Measurements from ENCODE around the gene PTPN4. TPM values are rescaled to one million over a fixed set of nuclear protein-coding genes. Genes with fewer than 3 reads are reported as not detected.

PTPN4 gene
- total and polyA plus RNA-seq, 2 of the 13 experiments (the other 11 are each of a cell fraction or from before 2014, with no cell fraction given) = 20.3 to 34.6 TPM

DNA sequence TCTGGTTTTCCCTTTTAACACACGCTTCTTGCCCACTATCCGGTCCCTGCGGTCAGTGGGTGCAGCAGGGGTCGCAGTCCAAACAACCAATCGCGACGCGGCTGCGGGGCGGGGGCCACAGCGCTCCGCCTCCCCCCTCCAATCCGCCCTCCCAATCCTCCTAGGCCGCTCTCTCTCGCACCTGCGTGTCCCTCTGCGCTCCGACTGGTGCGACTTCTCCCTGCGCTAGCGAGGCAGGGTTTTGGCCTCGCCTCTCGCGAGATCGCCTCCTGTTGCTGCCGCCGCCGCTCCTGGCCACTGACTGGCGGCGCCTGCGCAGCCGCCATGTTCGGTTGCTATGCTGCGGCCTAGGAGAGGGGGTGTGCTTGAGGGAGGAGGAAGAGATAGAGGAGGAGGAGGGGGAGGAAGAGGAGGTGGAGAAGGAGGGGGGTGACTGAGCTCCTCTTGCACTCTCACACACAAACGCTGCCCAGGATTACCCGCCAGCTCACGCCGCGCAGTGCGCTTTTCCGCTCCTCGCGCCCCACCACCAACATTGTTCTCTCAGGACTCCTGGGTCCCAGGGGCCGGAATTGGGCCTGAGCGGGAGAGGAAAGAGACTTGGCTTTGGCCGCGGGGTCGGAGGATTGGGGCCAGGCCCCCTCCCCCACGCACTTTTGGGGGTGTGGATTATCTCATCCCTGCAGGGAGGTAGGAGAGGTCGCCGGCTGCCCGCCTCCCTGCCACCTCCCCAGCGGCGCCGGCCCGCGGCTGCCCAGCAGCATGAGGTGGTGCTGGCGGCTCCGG, at the start of gene PTPN4 (continued):
- TF ChIP-seq SOX6 (IDR thresholded peaks at IDR 0.05) (no peak), SOX6 (CRISPR knock-in tag; IDR thresholded peaks at IDR 0.05) (peak; percentile 86), GFI1 (CRISPR knock-in tag; IDR thresholded peaks at IDR 0.05; ENCODE audit: borderline replicate concordance) (peak; percentile 84; the same call in 1 of the 2 replicates), TBP (CRISPR knock-in tag; IDR thresholded peaks at IDR 0.05) (no peak), ZNF335 (CRISPR knock-in tag; IDR thresholded peaks at IDR 0.05) (peak; percentile 71; the same call in 1 of the 2 replicates), ERF (CRISPR knock-in tag; IDR thresholded peaks at IDR 0.05) (peak; percentile 94), HNRNPH1 (optimal IDR thresholded peaks at IDR 0.05; ENCODE audit: low read depth, low read length) (no peak), ZNF660 (CRISPR knock-in tag; IDR thresholded peaks at IDR 0.05; ENCODE audit: borderline replicate concordance, low read depth) (no peak), ZBTB3 (CRISPR knock-in tag; IDR thresholded peaks at IDR 0.05; ENCODE audit: borderline replicate concordance, low read depth) (0 out of 2 replicates have a peak, but pooled peaks have one; percentile 46), ZNF883 (CRISPR knock-in tag; IDR thresholded peaks at IDR 0.05; ENCODE audit: not compliant biosample characterization) (peak; percentile 78), FOXK1 (CRISPR knock-in tag; IDR thresholded peaks at IDR 0.05; ENCODE audit: borderline replicate concordance, low read depth) (peak; percentile 73; the same call in 1 of the 2 replicates), ZNF782 (CRISPR knock-in tag; IDR thresholded peaks at IDR 0.05; ENCODE audit: borderline replicate concordance) (no peak; the same call in none of the 2 replicates), ATM (IDR thresholded peaks at IDR 0.05; ENCODE audit: borderline replicate concordance) (no peak), ZKSCAN1 (IDR thresholded peaks at IDR 0.05; ENCODE audit: low read length) (peak; percentile 64), PHF5A (CRISPR knock-in tag; IDR thresholded peaks at IDR 0.05; ENCODE audit: low read depth, unreplicated experiment) (peak; percentile 93), ZBTB42 (CRISPR knock-in tag; IDR thresholded peaks at IDR 0.05) (no peak), NFKB2 (CRISPR knock-in tag; IDR thresholded peaks at IDR 0.05; ENCODE audit: borderline replicate concordance) (peak; percentile 88; the same call in 1 of the 2 replicates)
- TF ChIP-seq, protein P1, sequence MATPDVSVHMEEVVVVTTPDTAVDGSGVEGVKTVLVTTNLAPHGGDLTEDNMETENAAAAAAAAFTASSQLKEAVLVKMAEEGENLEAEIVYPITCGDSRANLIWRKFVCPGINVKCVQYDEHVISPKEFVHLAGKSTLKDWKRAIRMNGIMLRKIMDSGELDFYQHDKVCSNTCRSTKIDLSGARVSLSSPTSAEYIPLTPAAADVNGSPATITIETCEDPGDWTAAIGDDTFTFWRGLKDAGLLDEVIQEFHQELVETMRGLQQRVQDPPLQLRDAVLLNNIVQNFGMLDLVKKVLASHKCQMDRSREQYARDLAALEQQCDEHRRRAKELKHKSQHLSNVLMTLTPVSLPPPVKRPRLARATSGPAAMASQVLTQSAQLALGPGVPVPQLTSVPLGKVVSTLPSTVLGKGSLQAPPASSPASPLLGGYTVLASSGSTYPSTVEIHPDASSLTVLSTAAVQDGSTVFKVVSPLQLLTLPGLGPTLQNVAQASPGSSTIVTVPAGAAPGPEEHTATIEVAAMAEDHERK (CRISPR knock-in tag; IDR thresholded peaks at IDR 0.05; ENCODE audit: low read depth) = peak; percentile 56
- TF ChIP-seq, protein P2, sequence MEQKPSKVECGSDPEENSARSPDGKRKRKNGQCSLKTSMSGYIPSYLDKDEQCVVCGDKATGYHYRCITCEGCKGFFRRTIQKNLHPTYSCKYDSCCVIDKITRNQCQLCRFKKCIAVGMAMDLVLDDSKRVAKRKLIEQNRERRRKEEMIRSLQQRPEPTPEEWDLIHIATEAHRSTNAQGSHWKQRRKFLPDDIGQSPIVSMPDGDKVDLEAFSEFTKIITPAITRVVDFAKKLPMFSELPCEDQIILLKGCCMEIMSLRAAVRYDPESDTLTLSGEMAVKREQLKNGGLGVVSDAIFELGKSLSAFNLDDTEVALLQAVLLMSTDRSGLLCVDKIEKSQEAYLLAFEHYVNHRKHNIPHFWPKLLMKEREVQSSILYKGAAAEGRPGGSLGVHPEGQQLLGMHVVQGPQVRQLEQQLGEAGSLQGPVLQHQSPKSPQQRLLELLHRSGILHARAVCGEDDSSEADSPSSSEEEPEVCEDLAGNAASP (CRISPR knock-in tag; IDR thresholded peaks at IDR 0.05; ENCODE audit: borderline replicate concordance) = peak; percentile 66
- TF ChIP-seq, protein P3, sequence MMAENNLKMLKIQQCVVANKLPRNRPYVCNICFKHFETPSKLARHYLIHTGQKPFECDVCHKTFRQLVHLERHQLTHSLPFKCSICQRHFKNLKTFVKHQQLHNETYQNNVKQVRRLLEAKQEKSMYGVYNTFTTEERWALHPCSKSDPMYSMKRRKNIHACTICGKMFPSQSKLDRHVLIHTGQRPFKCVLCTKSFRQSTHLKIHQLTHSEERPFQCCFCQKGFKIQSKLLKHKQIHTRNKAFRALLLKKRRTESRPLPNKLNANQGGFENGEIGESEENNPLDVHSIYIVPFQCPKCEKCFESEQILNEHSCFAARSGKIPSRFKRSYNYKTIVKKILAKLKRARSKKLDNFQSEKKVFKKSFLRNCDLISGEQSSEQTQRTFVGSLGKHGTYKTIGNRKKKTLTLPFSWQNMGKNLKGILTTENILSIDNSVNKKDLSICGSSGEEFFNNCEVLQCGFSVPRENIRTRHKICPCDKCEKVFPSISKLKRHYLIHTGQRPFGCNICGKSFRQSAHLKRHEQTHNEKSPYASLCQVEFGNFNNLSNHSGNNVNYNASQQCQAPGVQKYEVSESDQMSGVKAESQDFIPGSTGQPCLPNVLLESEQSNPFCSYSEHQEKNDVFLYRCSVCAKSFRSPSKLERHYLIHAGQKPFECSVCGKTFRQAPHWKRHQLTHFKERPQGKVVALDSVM (CRISPR knock-in tag; IDR thresholded peaks at IDR 0.05) = peak; percentile 28; the same call in 1 of the 2 replicates
- TF ChIP-seq, protein P4, sequence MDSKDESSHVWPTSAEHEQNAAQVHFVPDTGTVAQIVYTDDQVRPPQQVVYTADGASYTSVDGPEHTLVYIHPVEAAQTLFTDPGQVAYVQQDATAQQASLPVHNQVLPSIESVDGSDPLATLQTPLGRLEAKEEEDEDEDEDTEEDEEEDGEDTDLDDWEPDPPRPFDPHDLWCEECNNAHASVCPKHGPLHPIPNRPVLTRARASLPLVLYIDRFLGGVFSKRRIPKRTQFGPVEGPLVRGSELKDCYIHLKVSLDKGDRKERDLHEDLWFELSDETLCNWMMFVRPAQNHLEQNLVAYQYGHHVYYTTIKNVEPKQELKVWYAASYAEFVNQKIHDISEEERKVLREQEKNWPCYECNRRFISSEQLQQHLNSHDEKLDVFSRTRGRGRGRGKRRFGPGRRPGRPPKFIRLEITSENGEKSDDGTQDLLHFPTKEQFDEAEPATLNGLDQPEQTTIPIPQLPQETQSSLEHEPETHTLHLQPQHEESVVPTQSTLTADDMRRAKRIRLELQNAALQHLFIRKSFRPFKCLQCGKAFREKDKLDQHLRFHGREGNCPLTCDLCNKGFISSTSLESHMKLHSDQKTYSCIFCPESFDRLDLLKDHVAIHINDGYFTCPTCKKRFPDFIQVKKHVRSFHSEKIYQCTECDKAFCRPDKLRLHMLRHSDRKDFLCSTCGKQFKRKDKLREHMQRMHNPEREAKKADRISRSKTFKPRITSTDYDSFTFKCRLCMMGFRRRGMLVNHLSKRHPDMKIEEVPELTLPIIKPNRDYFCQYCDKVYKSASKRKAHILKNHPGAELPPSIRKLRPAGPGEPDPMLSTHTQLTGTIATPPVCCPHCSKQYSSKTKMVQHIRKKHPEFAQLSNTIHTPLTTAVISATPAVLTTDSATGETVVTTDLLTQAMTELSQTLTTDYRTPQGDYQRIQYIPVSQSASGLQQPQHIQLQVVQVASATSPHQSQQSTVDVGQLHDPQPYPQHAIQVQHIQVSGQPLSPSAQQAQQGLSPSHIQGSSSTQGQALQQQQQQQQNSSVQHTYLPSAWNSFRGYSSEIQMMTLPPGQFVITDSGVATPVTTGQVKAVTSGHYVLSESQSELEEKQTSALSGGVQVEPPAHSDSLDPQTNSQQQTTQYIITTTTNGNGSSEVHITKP (CRISPR knock-in tag; IDR thresholded peaks at IDR 0.05; ENCODE audit: low read depth) = peak; percentile 88

All from HepG2 (cell line).